ENCODE measurements around the gene CFAP46. TPM values are rescaled to one million over a fixed set of nuclear protein-coding genes. Genes with fewer than 3 reads are reported as not detected.

The CFAP46 gene
- total RNA-seq, 2 experiments from 2014 or later = not detected

DNA sequence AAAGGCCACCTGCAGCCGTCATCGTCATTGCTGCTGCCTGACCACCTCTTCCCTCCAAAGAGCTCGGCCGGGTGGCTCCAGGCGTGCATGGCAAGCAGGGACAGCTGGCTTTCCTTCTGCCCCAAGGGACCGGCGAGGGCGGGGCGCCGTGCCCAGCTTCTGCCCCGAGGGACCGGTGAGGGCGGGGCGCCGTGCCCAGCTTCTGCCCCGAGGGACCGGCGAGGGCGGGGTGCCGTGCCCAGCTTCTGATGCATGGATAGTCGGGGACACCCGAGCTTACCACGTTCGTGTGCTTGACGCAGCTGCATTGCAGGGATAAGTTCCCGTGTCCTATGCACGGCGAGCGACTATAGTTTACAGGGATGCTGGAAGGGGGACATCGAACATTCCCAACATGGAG, 27.0 kb downstream of the CFAP46 start:
- ATAC-seq (ENCODE audit: poor library complexity) = no peak
- Mint-ChIP-seq H3K36me3 (ENCODE audit: low read depth) (no peaks in the 10 kb centered on the region), H3K27me3 (no peaks in the 10 kb centered on the region), H3K4me3 (no peak overlapping the region), H3K4me1 (ENCODE audit: low read depth) (no peaks in the 10 kb centered on the region), H3K27ac (no peak overlapping the region), H3K9me3 (no peaks in the 10 kb centered on the region)
- no peaks in the 10 kb centered on the region for H3K4me1 ChIP-seq (ENCODE audit: insufficient read depth, low read length)
- POLR2A ChIA-PET = no interaction called here
- no peaks in the 10 kb centered on the region for H3K27me3 ChIP-seq (ENCODE audit: control insufficient read depth in 1 of 2, insufficient read depth in 2 of 2, low read length in 2 of 2)
- peak in 1 of 14 experiments; percentile 2 for DNase-seq
- no peaks in the 10 kb centered on the region for H3K36me3 ChIP-seq (ENCODE audit: insufficient read depth, low read length)
- TF ChIP-seq, protein P1, sequence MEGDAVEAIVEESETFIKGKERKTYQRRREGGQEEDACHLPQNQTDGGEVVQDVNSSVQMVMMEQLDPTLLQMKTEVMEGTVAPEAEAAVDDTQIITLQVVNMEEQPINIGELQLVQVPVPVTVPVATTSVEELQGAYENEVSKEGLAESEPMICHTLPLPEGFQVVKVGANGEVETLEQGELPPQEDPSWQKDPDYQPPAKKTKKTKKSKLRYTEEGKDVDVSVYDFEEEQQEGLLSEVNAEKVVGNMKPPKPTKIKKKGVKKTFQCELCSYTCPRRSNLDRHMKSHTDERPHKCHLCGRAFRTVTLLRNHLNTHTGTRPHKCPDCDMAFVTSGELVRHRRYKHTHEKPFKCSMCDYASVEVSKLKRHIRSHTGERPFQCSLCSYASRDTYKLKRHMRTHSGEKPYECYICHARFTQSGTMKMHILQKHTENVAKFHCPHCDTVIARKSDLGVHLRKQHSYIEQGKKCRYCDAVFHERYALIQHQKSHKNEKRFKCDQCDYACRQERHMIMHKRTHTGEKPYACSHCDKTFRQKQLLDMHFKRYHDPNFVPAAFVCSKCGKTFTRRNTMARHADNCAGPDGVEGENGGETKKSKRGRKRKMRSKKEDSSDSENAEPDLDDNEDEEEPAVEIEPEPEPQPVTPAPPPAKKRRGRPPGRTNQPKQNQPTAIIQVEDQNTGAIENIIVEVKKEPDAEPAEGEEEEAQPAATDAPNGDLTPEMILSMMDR (IDR thresholded peaks at IDR 0.05) = no peak
- CTCF ChIA-PET = no interaction called here
- H3K9me3 ChIP-seq (ENCODE audit: control insufficient read depth in 1 of 2, insufficient read depth in 1 of 2, low read length in 2 of 2) = peaks cover 0 to 7% of the 10 kb centered on the region in 2 experiments
- H3K27ac ChIP-seq (ENCODE audit: low read depth in 1 of 2, low read length in 2 of 2) = no peak overlapping the region
- intact Hi-C loops (cut with DNase I, micrococcal nuclease) = no loop called here
- H3K4me3 ChIP-seq (ENCODE audit: low read length) = no peak overlapping the region

DNA sequence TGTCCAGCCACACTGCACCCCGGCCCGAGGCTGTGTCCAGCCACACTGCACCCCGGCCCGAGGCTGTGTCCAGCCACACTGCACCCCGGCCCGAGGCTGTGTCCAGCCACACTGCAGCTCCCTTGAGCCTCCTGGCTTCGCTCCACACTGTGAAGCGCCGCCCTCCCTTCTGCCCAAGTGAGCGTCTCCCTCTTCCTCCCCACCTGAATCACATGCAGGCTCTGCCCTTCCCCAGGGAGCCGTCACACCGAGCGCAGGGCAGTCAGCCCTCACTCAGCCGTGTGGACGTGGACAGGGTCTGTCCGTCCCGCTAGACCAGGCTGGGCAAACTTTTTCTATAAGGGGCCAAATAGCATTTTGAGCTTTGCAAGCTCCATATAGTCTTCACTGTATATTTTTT, 27.6 kb downstream of the CFAP46 start:
- H3K4me3 ChIP-seq (ENCODE audit: low read length) = no peak overlapping the region
- no peaks in the 10 kb centered on the region for H3K4me1 Mint-ChIP-seq (ENCODE audit: low read depth)
- POLR2A ChIA-PET = no interaction called here
- no peak overlapping the region for H3K27ac Mint-ChIP-seq
- no peak for ATAC-seq (ENCODE audit: poor library complexity)
- H3K9me3 ChIP-seq (ENCODE audit: control insufficient read depth in 1 of 2, insufficient read depth in 1 of 2, low read length in 2 of 2) = peaks cover 0 to 3% of the 10 kb centered on the region in 2 experiments
- no peak overlapping the region for H3K27ac ChIP-seq (ENCODE audit: low read depth in 1 of 2, low read length in 2 of 2)
- peak in 1 of 14 experiments; percentile 3 for DNase-seq
- no peaks in the 10 kb centered on the region for H3K27me3 ChIP-seq (ENCODE audit: control insufficient read depth in 1 of 2, insufficient read depth in 2 of 2, low read length in 2 of 2)
- no peaks in the 10 kb centered on the region for H3K9me3 Mint-ChIP-seq
- no peak overlapping the region for H3K4me3 Mint-ChIP-seq
- TF ChIP-seq, protein P1 (IDR thresholded peaks at IDR 0.05) = no peak
- no peaks in the 10 kb centered on the region for H3K36me3 ChIP-seq (ENCODE audit: insufficient read depth, low read length)
- CTCF ChIA-PET = no interaction called here
- H3K4me1 ChIP-seq (ENCODE audit: insufficient read depth, low read length) = no peaks in the 10 kb centered on the region
- no peaks in the 10 kb centered on the region for H3K36me3 Mint-ChIP-seq (ENCODE audit: low read depth)
- intact Hi-C loops (cut with DNase I, micrococcal nuclease) = no loop called here
- no peaks in the 10 kb centered on the region for H3K27me3 Mint-ChIP-seq

DNA sequence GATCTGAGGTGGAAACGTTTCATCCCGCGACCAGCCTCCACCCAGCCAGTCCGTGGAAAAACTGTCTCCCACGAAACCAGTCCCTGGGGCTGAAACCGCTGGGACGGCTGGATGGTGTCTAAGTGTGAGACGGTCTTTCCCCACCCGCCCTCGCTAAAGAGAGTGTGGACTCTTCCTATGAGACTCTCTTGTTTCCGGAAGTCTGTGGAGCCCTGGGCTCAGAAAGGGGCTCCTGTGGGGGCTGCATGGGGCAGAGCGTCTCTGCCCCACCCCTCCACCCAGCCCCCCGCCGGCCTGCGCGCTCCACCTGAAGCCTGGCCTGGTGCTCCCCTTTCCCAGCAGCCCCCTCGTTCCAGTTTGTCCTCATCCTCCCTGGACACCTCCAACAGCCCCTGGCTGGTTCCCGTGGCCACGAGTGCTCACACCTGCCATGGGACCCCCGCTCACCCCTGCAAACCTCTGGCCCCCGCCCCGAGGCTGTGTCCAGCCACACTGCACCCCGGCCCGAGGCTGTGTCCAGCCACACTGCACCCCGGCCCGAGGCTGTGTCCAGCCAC, 28.7 kb downstream of the CFAP46 start:
- ATAC-seq (ENCODE audit: poor library complexity) = peak; percentile 32
- no peaks in the 10 kb centered on the region for H3K36me3 Mint-ChIP-seq (ENCODE audit: low read depth)

More for the DNA sequence above, 28.7 kb downstream of the CFAP46 start:
- TF ChIP-seq, protein P1 (IDR thresholded peaks at IDR 0.05) = no peak
- POLR2A ChIA-PET = no interaction called here
- Mint-ChIP-seq H3K9me3 (no peaks in the 10 kb centered on the region), H3K4me1 (ENCODE audit: low read depth) (no peaks in the 10 kb centered on the region), H3K27ac (no peak overlapping the region), H3K4me3 (no peak overlapping the region), H3K27me3 (no peaks in the 10 kb centered on the region)
- intact Hi-C loops (cut with DNase I, micrococcal nuclease) = no loop called here
- peaks cover 0 to 4% of the 10 kb centered on the region in 2 experiments for H3K9me3 ChIP-seq (ENCODE audit: control insufficient read depth in 1 of 2, insufficient read depth in 1 of 2, low read length in 2 of 2)
- DNase-seq = peak in 1 of 14 experiments; percentile 2
- H3K4me1 ChIP-seq (ENCODE audit: insufficient read depth, low read length) = no peaks in the 10 kb centered on the region
- H3K36me3 ChIP-seq (ENCODE audit: insufficient read depth, low read length) = no peaks in the 10 kb centered on the region
- H3K27me3 ChIP-seq (ENCODE audit: control insufficient read depth in 1 of 2, insufficient read depth in 2 of 2, low read length in 2 of 2) = no peaks in the 10 kb centered on the region
- H3K4me3 ChIP-seq (ENCODE audit: low read length) = no peak overlapping the region
- CTCF ChIA-PET = no interaction called here
- no peak overlapping the region for H3K27ac ChIP-seq (ENCODE audit: low read depth in 1 of 2, low read length in 2 of 2)
